HepG2 (cell line): ENCODE results near the gene PDK2. TPM values are rescaled to one million over a fixed set of nuclear protein-coding genes. Genes with fewer than 3 reads are reported as not detected.

Source experiments
- FOSL1 ChIP-seq: sonication (generic); formaldehyde crosslinking; IDR thresholded peaks from 2 replicates; pipeline ENCODE4 v1.9.0; 2021; ENCODE audit warnings: missing genetic modification reagents, borderline replicate concordance
- MATR3 ChIP-seq: sonication (generic); formaldehyde crosslinking; IDR thresholded peaks from 2 replicates; pipeline ENCODE4 v1.4.0; 2020; ENCODE audit warnings: missing genetic modification reagents
- NAIF1 ChIP-seq: sonication (generic); formaldehyde crosslinking; IDR thresholded peaks from 2 replicates; pipeline ENCODE4 v1.5.0; 2020; ENCODE audit warnings: mild to moderate bottlenecking, missing genetic modification reagents, borderline replicate concordance
- PITX1 ChIP-seq: sonication (generic); formaldehyde crosslinking; IDR thresholded peaks from 2 replicates; pipeline ENCODE4 v1.5.1; 2020; ENCODE audit warnings: mild to moderate bottlenecking, missing genetic modification reagents
- RNF2 ChIP-seq: fragments of 450-650 bp; conservative IDR thresholded peaks from 2 replicates; pipeline ENCODE4 v1.6.1; 2016; ENCODE audit warnings: low read depth
- SALL1 ChIP-seq: sonication (generic); formaldehyde crosslinking; IDR thresholded peaks from 2 replicates; pipeline ENCODE4 v1.8.0; 2022; ENCODE audit warnings: mild to moderate bottlenecking, missing genetic modification reagents
- SKI ChIP-seq: fragments of 450-650 bp; IDR thresholded peaks from one replicate; pipeline ENCODE4 v1.6.1; 2018; ENCODE audit warnings: mild to moderate bottlenecking; ENCODE audit not compliant: partially characterized antibody
- SOX6 ChIP-seq, 2 experiments: fragments of 450-650 bp in 1 of 2; sonication (generic) in 1 of 2; formaldehyde crosslinking in 1 of 2; IDR thresholded peaks; 2 replicates each; pipeline versions ENCODE4 v1.4.0 to v1.6.1; 2017 to 2020; ENCODE audit warnings: antibody characterized with exemption in 1 of 2, mild to moderate bottlenecking in 1 of 2, missing genetic modification reagents in 1 of 2
- ZBTB38 ChIP-seq: sonication (generic); formaldehyde crosslinking; IDR thresholded peaks from 2 replicates; pipeline ENCODE4 v1.5.1; 2020; ENCODE audit warnings: mild to moderate bottlenecking, missing genetic modification reagents
- ZKSCAN5 ChIP-seq: sonication (generic); formaldehyde crosslinking; IDR thresholded peaks from 2 replicates; pipeline ENCODE4 v1.5.1; 2020; ENCODE audit warnings: mild to moderate bottlenecking, missing genetic modification reagents
- ZNF101 ChIP-seq: sonication (generic); formaldehyde crosslinking; IDR thresholded peaks from 2 replicates; pipeline ENCODE4 v1.4.0; 2020; ENCODE audit warnings: mild to moderate bottlenecking, low read depth, missing genetic modification reagents, borderline replicate concordance
- ZNF143 ChIP-seq: sonication (generic); formaldehyde crosslinking; IDR thresholded peaks from 2 replicates; pipeline ENCODE4 v1.4.0; 2020; ENCODE audit warnings: missing genetic modification reagents
- ZNF441 ChIP-seq: sonication (generic); formaldehyde crosslinking; IDR thresholded peaks from 2 replicates; pipeline ENCODE4 v1.7.0; 2021; ENCODE audit warnings: missing genetic modification reagents, borderline replicate concordance
- polyA plus RNA-seq, 8 experiments: library from polyadenylated mRNA; depleted of rRNA in 3 of 8; stranded (reverse) in 7 of 8; unstranded in 1 of 8; fragments of >200 nt; fragmentation: Illumina TruSeq in 4 of 8; extraction: Trizol in 4 of 8; gene quantifications; 2 replicates each; pipeline versions ENCODE4 v1.2.1 to v1.2.3, GENCODE V29; 2011 to 2016; ENCODE audit warnings: low read depth in 4 of 8, missing spikeins in 1 of 8, mixed read lengths in 1 of 8; ENCODE audit not compliant: insufficient read depth in 1 of 8
- total RNA-seq, 5 experiments: library from RNA; depleted of rRNA; stranded (reverse); fragments of >200 nt; fragmentation: Illumina TruSeq; extraction: Trizol; gene quantifications; 2 replicates each; pipeline ENCODE4 v1.2.3, GENCODE V29; 2016; ENCODE audit warnings: low read depth in 1 of 5
- TF ChIP-seq, protein P1 (sequence below): sonication (generic); formaldehyde crosslinking; IDR thresholded peaks from 2 replicates; pipeline ENCODE4 v1.8.0; 2022; ENCODE audit warnings: mild to moderate bottlenecking, missing genetic modification reagents; ENCODE audit not compliant: insufficient replicate concordance
- TF ChIP-seq, protein P2 (sequence below): sonication (generic); formaldehyde crosslinking; IDR thresholded peaks from 2 replicates; pipeline ENCODE4 v1.5.0; 2020; ENCODE audit warnings: mild to moderate bottlenecking, missing genetic modification reagents, borderline replicate concordance
- TF ChIP-seq, protein P3 (sequence below): sonication (generic); formaldehyde crosslinking; IDR thresholded peaks from 2 replicates; pipeline ENCODE4 v1.4.0; 2020; ENCODE audit warnings: missing genetic modification reagents
- TF ChIP-seq, protein P4 (sequence below): sonication (generic); formaldehyde crosslinking; IDR thresholded peaks from 2 replicates; pipeline ENCODE4 v1.4.0; 2020; ENCODE audit warnings: missing genetic modification reagents
- TF ChIP-seq, protein P5 (sequence below): sonication (generic); IDR thresholded peaks from 2 replicates; pipeline ENCODE4 v1.6.1; 2016; ENCODE audit warnings: low read depth, borderline replicate concordance

Gene PDK2
- total and polyA plus RNA-seq, 2 of the 13 experiments (the other 11 are each of a cell fraction or from before 2014, with no cell fraction given), result 18.5 to 59.7 TPM

DNA sequence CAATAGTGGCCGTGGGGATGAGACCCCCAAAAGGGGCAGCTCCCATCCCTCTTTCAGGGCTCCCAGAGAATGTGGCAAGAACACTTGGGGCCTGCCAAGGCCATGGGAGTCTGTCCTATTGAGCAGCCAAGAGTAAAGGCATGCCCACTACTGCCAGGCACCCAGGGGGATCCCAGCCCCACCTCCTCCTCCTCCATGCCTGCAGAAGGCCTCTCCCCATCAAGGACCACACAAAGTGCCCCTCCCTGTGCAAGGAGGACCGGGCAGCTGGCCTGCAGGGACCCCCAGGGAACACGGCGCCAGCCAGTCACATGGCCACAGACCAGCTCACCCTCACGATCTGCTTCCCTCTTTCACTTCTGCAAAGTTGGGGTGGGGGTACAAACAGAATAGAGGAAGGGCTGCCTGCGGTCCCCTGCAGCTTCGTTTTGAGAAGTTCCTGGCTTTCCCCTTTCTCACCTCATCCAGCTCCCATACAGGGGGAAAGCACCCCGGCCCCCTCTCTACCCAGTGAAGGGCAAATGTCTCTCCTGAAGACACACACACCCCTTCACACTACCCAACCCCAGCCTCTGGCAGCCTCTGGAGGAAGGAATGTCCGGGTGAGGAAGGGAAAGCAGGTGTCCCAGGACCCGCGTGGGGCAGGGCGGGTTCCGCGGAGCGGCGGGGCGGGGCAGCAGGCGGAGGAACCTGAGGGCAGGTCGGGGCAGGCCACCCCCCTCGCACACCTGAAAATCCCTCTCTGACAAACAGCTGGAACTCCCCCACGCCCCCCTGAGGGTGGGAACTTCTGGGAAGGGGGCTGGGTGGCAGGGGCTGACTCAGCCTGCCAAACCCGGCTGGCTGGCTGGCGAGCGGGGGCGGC is 53.3 kb downstream of the PDK2 start (continued):
- no peak for TF ChIP-seq ZNF441
- TF ChIP-seq ZBTB38, result peak; percentile 10; the same call in 1 of the 2 replicates
- no peak for TF ChIP-seq SALL1
- TF ChIP-seq ZKSCAN5 (CRISPR knock-in tag), result no peak
- no peak for TF ChIP-seq ZNF101 (CRISPR knock-in tag)
- TF ChIP-seq PITX1, result peak; percentile 12; the same call in 1 of the 2 replicates
- TF ChIP-seq, protein P1, sequence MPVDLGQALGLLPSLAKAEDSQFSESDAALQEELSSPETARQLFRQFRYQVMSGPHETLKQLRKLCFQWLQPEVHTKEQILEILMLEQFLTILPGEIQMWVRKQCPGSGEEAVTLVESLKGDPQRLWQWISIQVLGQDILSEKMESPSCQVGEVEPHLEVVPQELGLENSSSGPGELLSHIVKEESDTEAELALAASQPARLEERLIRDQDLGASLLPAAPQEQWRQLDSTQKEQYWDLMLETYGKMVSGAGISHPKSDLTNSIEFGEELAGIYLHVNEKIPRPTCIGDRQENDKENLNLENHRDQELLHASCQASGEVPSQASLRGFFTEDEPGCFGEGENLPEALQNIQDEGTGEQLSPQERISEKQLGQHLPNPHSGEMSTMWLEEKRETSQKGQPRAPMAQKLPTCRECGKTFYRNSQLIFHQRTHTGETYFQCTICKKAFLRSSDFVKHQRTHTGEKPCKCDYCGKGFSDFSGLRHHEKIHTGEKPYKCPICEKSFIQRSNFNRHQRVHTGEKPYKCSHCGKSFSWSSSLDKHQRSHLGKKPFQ (CRISPR knock-in tag), result no peak
- no peak for TF ChIP-seq FOSL1
- TF ChIP-seq, protein P2, sequence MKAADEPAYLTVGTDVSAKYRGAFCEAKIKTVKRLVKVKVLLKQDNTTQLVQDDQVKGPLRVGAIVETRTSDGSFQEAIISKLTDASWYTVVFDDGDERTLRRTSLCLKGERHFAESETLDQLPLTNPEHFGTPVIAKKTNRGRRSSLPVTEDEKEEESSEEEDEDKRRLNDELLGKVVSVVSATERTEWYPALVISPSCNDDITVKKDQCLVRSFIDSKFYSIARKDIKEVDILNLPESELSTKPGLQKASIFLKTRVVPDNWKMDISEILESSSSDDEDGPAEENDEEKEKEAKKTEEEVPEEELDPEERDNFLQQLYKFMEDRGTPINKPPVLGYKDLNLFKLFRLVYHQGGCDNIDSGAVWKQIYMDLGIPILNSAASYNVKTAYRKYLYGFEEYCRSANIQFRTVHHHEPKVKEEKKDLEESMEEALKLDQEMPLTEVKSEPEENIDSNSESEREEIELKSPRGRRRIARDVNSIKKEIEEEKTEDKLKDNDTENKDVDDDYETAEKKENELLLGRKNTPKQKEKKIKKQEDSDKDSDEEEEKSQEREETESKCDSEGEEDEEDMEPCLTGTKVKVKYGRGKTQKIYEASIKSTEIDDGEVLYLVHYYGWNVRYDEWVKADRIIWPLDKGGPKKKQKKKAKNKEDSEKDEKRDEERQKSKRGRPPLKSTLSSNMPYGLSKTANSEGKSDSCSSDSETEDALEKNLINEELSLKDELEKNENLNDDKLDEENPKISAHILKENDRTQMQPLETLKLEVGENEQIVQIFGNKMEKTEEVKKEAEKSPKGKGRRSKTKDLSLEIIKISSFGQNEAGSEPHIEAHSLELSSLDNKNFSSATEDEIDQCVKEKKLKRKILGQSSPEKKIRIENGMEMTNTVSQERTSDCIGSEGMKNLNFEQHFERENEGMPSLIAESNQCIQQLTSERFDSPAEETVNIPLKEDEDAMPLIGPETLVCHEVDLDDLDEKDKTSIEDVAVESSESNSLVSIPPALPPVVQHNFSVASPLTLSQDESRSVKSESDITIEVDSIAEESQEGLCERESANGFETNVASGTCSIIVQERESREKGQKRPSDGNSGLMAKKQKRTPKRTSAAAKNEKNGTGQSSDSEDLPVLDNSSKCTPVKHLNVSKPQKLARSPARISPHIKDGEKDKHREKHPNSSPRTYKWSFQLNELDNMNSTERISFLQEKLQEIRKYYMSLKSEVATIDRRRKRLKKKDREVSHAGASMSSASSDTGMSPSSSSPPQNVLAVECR, result peak; percentile 66
- TF ChIP-seq, protein P3, sequence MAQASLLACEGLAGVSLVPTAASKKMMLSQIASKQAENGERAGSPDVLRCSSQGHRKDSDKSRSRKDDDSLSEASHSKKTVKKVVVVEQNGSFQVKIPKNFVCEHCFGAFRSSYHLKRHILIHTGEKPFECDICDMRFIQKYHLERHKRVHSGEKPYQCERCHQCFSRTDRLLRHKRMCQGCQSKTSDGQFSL (CRISPR knock-in tag), result no peak; the same call in 1 of the 2 replicates
- TF ChIP-seq SKI, result no peak
- TF ChIP-seq NAIF1 (CRISPR knock-in tag), result no peak
- TF ChIP-seq, protein P4, sequence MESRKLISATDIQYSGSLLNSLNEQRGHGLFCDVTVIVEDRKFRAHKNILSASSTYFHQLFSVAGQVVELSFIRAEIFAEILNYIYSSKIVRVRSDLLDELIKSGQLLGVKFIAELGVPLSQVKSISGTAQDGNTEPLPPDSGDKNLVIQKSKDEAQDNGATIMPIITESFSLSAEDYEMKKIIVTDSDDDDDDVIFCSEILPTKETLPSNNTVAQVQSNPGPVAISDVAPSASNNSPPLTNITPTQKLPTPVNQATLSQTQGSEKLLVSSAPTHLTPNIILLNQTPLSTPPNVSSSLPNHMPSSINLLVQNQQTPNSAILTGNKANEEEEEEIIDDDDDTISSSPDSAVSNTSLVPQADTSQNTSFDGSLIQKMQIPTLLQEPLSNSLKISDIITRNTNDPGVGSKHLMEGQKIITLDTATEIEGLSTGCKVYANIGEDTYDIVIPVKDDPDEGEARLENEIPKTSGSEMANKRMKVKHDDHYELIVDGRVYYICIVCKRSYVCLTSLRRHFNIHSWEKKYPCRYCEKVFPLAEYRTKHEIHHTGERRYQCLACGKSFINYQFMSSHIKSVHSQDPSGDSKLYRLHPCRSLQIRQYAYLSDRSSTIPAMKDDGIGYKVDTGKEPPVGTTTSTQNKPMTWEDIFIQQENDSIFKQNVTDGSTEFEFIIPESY (CRISPR knock-in tag), result no peak
- no peak for TF ChIP-seq RNF2
- no peak for TF ChIP-seq SOX6 (IDR thresholded peaks at IDR 0.05)
- TF ChIP-seq SOX6 (CRISPR knock-in tag; IDR thresholded peaks at IDR 0.05), result no peak
- no peak for TF ChIP-seq ZNF143 (CRISPR knock-in tag)
- TF ChIP-seq, protein P5, sequence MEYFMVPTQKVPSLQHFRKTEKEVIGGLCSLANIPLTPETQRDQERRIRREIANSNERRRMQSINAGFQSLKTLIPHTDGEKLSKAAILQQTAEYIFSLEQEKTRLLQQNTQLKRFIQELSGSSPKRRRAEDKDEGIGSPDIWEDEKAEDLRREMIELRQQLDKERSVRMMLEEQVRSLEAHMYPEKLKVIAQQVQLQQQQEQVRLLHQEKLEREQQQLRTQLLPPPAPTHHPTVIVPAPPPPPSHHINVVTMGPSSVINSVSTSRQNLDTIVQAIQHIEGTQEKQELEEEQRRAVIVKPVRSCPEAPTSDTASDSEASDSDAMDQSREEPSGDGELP, result peak; percentile 95; the same call in 1 of the 2 replicates
- TF ChIP-seq MATR3, result no peak
